Measurements from ENCODE around the gene EDC4. TPM values are rescaled to one million over a fixed set of nuclear protein-coding genes. Genes with fewer than 3 reads are reported as not detected.
A peak's percentile ranks its signal among the peaks of the same experiment; 100 is the strongest.
"Not testable (repeated sequence)": the region's sequence is repeated elsewhere in the genome, so short reads cannot be mapped to it uniquely, and the experiment has no call there.

Gene EDC4
- total and polyA plus RNA-seq, 2 of the 8 experiments (the other 6 are each of a cell fraction or from before 2014, with no cell fraction given) = 58.5 to 72.7 TPM

- no peak for TF ChIP-seq RAD21 (IDR thresholded peaks at IDR 0.05 in 1 of 2, conservative IDR thresholded peaks at IDR 0.05 in 1 of 2; ENCODE audit: low read depth in 2 of 2, low read length in 2 of 2)
- no peak for TF ChIP-seq BRCA1 (IDR thresholded peaks at IDR 0.05; ENCODE audit: low read depth, low read length)
- TF ChIP-seq NANOG (IDR thresholded peaks at IDR 0.05; ENCODE audit: insufficient read depth, low read depth, low read length, poor library complexity, severe bottlenecking) = no peak
- no peak for TF ChIP-seq EGR1 (IDR thresholded peaks at IDR 0.05; ENCODE audit: borderline replicate concordance, low read depth, low read length)
These were observed 42.1 kb downstream of the EDC4 start (continued) for GRCh38 chr16:67914758-67915495.

GRCh38 chr16:67915496-67915769 lies 42.6 kb downstream of the EDC4 start:
- WGBS, 2 experiments (ENCODE audit: extremely low coverage in 1 of 2, insufficient coverage in 1 of 2, insufficient read length in 1 of 2, insufficient replicate concordance in 2 of 2, low coverage in 1 of 2, low lambda C conversion rate in 2 of 2, missing lambda C conversion rate in 1 of 2) = 84% methylated on average over 2 of the region's 2 CpGs; no CpG with 5 or more reads in 1 of the 2 experiments

More at GRCh38 chr16:67915496-67915769, 42.6 kb downstream of the EDC4 start:
- not testable (repeated sequence) for H2BK120ac ChIP-seq (replicated peaks; ENCODE audit: low read depth, low read length); H2BK20ac ChIP-seq (ENCODE audit: low read length); H4K5ac ChIP-seq (ENCODE audit: insufficient read length, low read depth, low read length); H3K23ac ChIP-seq (ENCODE audit: insufficient read length); DNase-seq (ENCODE audit: low read depth in 1 of 2, low spot score in 2 of 2); H3K9ac ChIP-seq (replicated peaks in 1 of 4; ENCODE audit: extremely low read depth in 1 of 4, low read depth in 3 of 4, low read length in 3 of 4); H3K23me2 ChIP-seq (ENCODE audit: low read depth, low read length); H4K8ac ChIP-seq (ENCODE audit: extremely low read depth, insufficient read depth, low read length); H3K9me3 ChIP-seq (ENCODE audit: insufficient read depth in 2 of 2, low read depth in 1 of 2, low read length in 1 of 2); H3K14ac ChIP-seq (ENCODE audit: insufficient read length); H3K4me3 ChIP-seq (ENCODE audit: extremely low read depth in 1 of 4, insufficient read depth in 2 of 4, low read depth in 3 of 4, low read length in 4 of 4); H2BK5ac ChIP-seq (ENCODE audit: low read depth, low read length); H2AK5ac ChIP-seq (ENCODE audit: low read depth, low read length); H2BK15ac ChIP-seq (ENCODE audit: low read length); H3K79me2 ChIP-seq (ENCODE audit: control insufficient read depth in 1 of 2, insufficient read depth in 2 of 2, low read length in 2 of 2); H4K20me1 ChIP-seq (replicated peaks in 1 of 2; ENCODE audit: control insufficient read depth in 1 of 2, insufficient read depth in 2 of 2, low read length in 2 of 2); H2BK12ac ChIP-seq (ENCODE audit: low read depth, low read length); H3K36me3 ChIP-seq (ENCODE audit: control insufficient read depth in 2 of 4, insufficient read depth in 4 of 4, low read length in 3 of 4); H3K27ac ChIP-seq (ENCODE audit: low read depth, low read length); H3K18ac ChIP-seq (ENCODE audit: extremely low read depth, low read length); H3K4ac ChIP-seq (replicated peaks; ENCODE audit: insufficient read length, low read depth, low read length); H4K91ac ChIP-seq (replicated peaks; ENCODE audit: insufficient read length, low read length); H3K27me3 ChIP-seq (replicated peaks in 1 of 4; ENCODE audit: control insufficient read depth in 3 of 4, extremely low read depth in 1 of 4, insufficient read depth in 3 of 4, low read length in 3 of 4); H2AFZ ChIP-seq (ENCODE audit: low read length); H3K56ac ChIP-seq (replicated peaks; ENCODE audit: insufficient read length, low read depth, low read length)
- ChIA-PET CTCF (ENCODE audit: partially characterized antibody) (interaction anchor here (0.7 to 4.1 kb wide), 11 partner anchors 11 to 402 kb away, joined by 3 to 39 read pairs (median 4); partner anchors contain the start of genes LCAT and NRN1L), POLR2A (ENCODE audit: partially characterized antibody) (interaction anchor here (0.9 to 2.0 kb wide), 8 partner anchors 10 to 143 kb away, joined by 3 to 9 read pairs (median 3); partner anchors contain the start of genes PSKH1 and PSMB10)
- peaks cover 0 to 10% (median 4%) of the 10 kb centered on the region in 4 experiments; a peak in 6 of 7 replicates for H3K4me1 ChIP-seq (replicated peaks in 1 of 4; ENCODE audit: control insufficient read depth in 3 of 4, insufficient read depth in 4 of 4, low read length in 3 of 4)
- H3K4me2 ChIP-seq (ENCODE audit: insufficient read depth in 1 of 2, low read depth in 2 of 2, low read length in 2 of 2) = 0 out of 4 replicates have a peak overlapping the region, but pooled peaks of 1 of the 2 experiments have one; percentile 12
- FAIRE-seq = peak; percentile 58
- peaks cover 10% of the 10 kb centered on the region for H3K79me1 ChIP-seq (ENCODE audit: low read depth, low read length)

All from H1 (cell line).